Glomerular visceral epithelial cell (primary cell): Measurements from ENCODE around the gene CERCAM.

Source experiments
- DNase-seq: peaks from one replicate; pipeline ENCODE4 v3.0.0-alpha.2; 2016; ENCODE audit errors: extremely low spot score

The CERCAM gene

GRCh38 chr9:128420651-128421481 lies at the start of gene CERCAM:
Gene CERCAM, plus strand, starts transcription at chr9:128420857. Its CDS starts 21 bp downstream, at chr9:128420878.
- DNase-seq: peak; percentile 73

- DNase-seq: no peak
Observed at GRCh38 chr9:128371630-128372117, 49.0 kb upstream of the CERCAM start.

- no peak for DNase-seq
Observed at GRCh38 chr9:128372188-128372641, 48.4 kb upstream of the CERCAM start.

GRCh38 chr9:128372784-128373183 lies 47.9 kb upstream of the CERCAM start:
- DNase-seq: no peak

GRCh38 chr9:128374221-128374675 lies 46.4 kb upstream of the CERCAM start:
- DNase-seq: no peak

- no peak for DNase-seq
Observed at GRCh38 chr9:128375865-128376264, 44.8 kb upstream of the CERCAM start.

GRCh38 chr9:128382261-128382660 lies 38.4 kb upstream of the CERCAM start:
- DNase-seq: no peak

GRCh38 chr9:128383007-128383753 lies 37.5 kb upstream of the CERCAM start:
- no peak for DNase-seq

- DNase-seq: no peak
Observed at GRCh38 chr9:128383791-128384190, 36.9 kb upstream of the CERCAM start.

- no peak for DNase-seq
Observed at GRCh38 chr9:128384801-128385495, 35.7 kb upstream of the CERCAM start.

GRCh38 chr9:128385496-128386460 lies 34.9 kb upstream of the CERCAM start:
- no peak for DNase-seq

GRCh38 chr9:128388150-128388549 lies 32.5 kb upstream of the CERCAM start:
- no peak for DNase-seq

- no peak for DNase-seq
Observed at GRCh38 chr9:128389395-128390149, 31.1 kb upstream of the CERCAM start.

GRCh38 chr9:128390150-128390812 lies 30.4 kb upstream of the CERCAM start:
- no peak for DNase-seq

- no peak for DNase-seq
Observed at GRCh38 chr9:128390813-128391711, 29.6 kb upstream of the CERCAM start.

- no peak for DNase-seq
Observed at GRCh38 chr9:128391956-128392301, 28.7 kb upstream of the CERCAM start.

- DNase-seq: no peak
Observed at GRCh38 chr9:128392302-128393144, 28.1 kb upstream of the CERCAM start.
